Measurements from ENCODE around the gene DNM1.

DNM1 gene

GRCh38 chr9:128213746-128214497 lies 10.7 kb downstream of the DNM1 start:
- H3K4me3 ChIP-seq (ENCODE audit: control insufficient read depth, low read depth, low read length) = no peak overlapping the region
- no peak for DNase-seq (ENCODE audit: low read depth)
- no peak for TF ChIP-seq CTCF (IDR thresholded peaks at IDR 0.05; ENCODE audit: control insufficient read depth, insufficient read depth, low read depth, low read length, missing control alignments)

- no peak for TF ChIP-seq CTCF (IDR thresholded peaks at IDR 0.05; ENCODE audit: control insufficient read depth, insufficient read depth, low read depth, low read length, missing control alignments)
- no peak overlapping the region for H3K4me3 ChIP-seq (ENCODE audit: control insufficient read depth, low read depth, low read length)
- DNase-seq (ENCODE audit: low read depth) = no peak
Observed at GRCh38 chr9:128214571-128215490, 11.7 kb downstream of the DNM1 start.

- no peak for TF ChIP-seq CTCF (IDR thresholded peaks at IDR 0.05; ENCODE audit: control insufficient read depth, insufficient read depth, low read depth, low read length, missing control alignments)
- no peak overlapping the region for H3K4me3 ChIP-seq (ENCODE audit: control insufficient read depth, low read depth, low read length)
- DNase-seq (ENCODE audit: low read depth) = peak; percentile 57
Observed at GRCh38 chr9:128215491-128216409, 12.6 kb downstream of the DNM1 start.

DNA sequence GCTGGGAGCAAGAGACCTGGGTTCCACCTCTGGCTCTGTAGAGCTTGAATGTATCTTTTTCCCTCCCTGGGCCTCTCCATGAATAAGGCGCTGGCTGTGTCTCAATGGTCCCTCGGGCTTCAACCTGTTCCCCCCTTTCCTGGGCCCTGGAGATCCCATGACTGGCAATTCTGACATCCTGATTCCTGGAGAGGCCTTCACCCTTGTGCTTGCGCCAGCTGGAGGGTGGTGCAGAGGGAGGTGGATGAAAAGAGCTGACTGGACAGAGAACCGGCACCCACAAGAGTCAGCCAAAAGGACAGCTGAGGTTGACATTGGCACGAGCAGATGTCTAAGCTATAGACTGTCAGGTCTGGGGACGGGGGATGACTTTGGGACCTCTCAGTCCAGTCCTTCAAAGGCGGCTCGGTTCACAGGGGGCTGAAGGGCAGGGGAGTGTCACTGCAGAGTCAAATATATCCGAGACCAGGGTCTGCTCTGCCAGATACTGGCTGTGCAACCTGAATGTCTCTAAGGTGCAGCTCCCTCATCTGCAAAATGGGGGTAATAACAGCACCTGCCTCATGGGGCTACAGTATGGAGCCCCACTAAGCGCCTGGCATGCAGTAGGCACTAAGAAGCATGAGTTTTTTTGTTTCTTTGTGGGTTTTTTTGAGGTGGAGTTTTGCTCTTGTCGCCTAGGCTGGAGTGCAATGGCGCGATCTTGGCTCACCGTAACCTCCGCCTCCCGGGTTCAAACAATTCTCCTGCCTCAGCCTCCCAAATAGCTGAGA lies 13.8 kb downstream of the DNM1 start:
- no peak for TF ChIP-seq CTCF (IDR thresholded peaks at IDR 0.05; ENCODE audit: control insufficient read depth, insufficient read depth, low read depth, low read length, missing control alignments)
- H3K4me3 ChIP-seq (ENCODE audit: control insufficient read depth, low read depth, low read length) = no peak overlapping the region
- no peak for DNase-seq (ENCODE audit: low read depth)

GRCh38 chr9:128218172-128218517 lies 15.0 kb downstream of the DNM1 start:
- no peak overlapping the region for H3K4me3 ChIP-seq (ENCODE audit: control insufficient read depth, low read depth, low read length)
- DNase-seq (ENCODE audit: low read depth) = no peak
- TF ChIP-seq CTCF (IDR thresholded peaks at IDR 0.05; ENCODE audit: control insufficient read depth, insufficient read depth, low read depth, low read length, missing control alignments) = no peak
